GM12864 (cell line): Measurements from ENCODE around the gene RUNX2.

ENCODE experiments used
- DNase-seq: peaks from one replicate; pipeline ENCODE4 v3.0.0-alpha.2; 2011; ENCODE audit warnings: low read depth
- H3K4me3 ChIP-seq: 2 replicates; pipeline ENCODE4 v1.5.1; 2011; ENCODE audit warnings: mild to moderate bottlenecking, low read depth, low read length, control low read depth
- TF ChIP-seq, protein P1 (sequence below): IDR thresholded peaks from 2 replicates; pipeline ENCODE4 v1.5.1; 2011; ENCODE audit warnings: low read depth, mild to moderate bottlenecking, moderate library complexity, low read length, control low read depth, inconsistent platforms; ENCODE audit errors: missing control alignments

RUNX2 gene

DNA sequence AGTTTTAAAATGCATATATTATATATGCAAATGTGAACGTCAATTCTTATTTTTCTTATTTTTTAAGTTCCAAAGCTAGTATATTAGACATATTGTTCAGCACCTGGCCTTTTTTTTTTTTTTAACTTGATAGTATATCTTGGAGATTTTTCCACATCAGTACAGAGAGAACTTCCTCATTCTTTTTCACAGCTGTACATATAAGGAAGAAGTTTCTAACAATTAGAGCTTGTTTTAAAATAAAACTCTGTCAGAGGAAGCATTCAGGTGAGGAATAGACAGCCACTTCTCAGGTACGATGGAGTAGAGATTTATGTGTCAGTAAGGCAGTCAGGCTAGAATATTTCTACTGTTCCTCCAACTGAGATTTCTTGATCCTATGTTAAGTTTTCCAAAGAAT is 282.7 kb downstream of the RUNX2 start:
- no peak for DNase-seq
- H3K4me3 ChIP-seq = no peak overlapping the region
- TF ChIP-seq, protein P1, sequence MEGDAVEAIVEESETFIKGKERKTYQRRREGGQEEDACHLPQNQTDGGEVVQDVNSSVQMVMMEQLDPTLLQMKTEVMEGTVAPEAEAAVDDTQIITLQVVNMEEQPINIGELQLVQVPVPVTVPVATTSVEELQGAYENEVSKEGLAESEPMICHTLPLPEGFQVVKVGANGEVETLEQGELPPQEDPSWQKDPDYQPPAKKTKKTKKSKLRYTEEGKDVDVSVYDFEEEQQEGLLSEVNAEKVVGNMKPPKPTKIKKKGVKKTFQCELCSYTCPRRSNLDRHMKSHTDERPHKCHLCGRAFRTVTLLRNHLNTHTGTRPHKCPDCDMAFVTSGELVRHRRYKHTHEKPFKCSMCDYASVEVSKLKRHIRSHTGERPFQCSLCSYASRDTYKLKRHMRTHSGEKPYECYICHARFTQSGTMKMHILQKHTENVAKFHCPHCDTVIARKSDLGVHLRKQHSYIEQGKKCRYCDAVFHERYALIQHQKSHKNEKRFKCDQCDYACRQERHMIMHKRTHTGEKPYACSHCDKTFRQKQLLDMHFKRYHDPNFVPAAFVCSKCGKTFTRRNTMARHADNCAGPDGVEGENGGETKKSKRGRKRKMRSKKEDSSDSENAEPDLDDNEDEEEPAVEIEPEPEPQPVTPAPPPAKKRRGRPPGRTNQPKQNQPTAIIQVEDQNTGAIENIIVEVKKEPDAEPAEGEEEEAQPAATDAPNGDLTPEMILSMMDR = no peak

DNA sequence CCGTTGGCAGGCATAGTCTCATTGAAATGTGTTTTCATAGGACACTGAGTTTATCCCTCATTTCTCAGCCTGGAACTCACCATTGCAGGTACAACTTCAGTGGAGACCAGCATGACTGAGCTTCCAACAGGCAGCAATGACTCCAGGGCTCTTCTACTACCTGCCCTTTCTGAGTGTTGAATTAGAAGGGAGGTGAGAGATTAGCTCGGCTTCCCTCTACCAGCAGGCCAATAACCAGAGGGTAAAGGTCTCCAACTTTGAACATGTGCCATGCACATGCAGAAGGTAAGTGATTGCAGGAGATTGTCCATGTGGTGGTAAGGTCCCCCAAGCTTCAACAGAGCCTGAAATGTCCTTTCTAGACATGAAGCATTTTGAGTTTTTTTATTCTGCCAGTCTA is 283.4 kb downstream of the RUNX2 start:
- TF ChIP-seq, protein P1 = no peak
- no peak overlapping the region for H3K4me3 ChIP-seq
- no peak for DNase-seq

DNA sequence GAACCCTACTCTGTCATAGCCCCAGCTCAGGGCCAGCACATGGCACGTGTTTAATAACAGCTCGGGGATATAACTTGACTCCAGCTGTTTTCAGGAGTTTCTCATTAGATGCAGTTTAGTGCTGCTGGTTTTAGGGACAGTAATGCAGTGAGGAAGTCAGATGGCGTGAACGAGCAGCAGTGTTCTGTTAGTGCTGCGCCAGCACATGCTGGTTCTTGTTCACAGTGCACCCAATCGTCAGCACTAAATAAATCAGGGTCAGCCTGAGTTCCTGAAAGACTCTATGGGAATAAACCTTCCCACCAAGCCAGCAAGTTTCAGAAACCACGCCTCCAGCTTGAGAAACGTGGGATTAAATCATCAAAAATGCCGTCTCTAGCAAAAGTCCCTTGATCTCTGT is 285.5 kb downstream of the RUNX2 start:
- no peak for DNase-seq
- TF ChIP-seq, protein P1 = no peak

DNA sequence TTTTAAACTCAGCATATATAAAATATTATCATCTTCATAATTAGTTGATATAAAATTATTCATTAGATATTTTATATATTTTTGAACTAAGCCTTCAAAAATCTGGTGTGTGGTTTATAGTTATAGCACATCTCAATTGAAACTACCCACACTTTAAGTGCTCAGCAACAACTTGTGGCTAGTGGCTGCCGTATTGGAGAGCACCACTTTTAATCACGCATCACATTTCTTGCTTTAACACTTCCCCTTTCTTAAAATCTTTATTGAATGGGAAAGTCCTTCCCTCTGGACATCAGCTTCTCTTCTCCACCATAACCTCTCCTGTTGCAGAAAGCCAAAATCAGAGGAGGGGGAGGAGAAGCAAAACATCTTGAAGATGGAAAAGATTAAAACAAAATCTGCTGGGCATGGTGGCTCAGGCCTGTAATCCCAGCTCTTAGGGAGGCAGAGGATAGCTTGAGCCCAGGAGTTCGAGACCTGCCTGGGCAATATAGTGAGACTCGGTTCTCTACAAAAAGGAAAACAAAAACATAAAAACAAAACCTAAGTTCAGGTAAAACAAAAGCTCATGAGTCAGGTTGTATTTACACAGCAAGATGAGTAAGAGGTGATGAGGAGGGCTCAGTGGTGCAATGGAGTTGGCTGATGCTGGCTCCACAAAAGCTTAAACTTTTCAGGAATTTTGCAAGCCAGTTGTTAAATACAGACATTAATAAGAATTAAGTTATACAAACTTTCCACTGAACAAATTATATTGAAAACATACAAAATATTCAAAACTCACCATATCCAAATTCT is 286.6 kb downstream of the RUNX2 start:
- DNase-seq = no peak
- TF ChIP-seq, protein P1 = no peak
- H3K4me3 ChIP-seq = no peak overlapping the region

More for the DNA sequence above, 285.5 kb downstream of the RUNX2 start:
- H3K4me3 ChIP-seq = no peak overlapping the region

DNA sequence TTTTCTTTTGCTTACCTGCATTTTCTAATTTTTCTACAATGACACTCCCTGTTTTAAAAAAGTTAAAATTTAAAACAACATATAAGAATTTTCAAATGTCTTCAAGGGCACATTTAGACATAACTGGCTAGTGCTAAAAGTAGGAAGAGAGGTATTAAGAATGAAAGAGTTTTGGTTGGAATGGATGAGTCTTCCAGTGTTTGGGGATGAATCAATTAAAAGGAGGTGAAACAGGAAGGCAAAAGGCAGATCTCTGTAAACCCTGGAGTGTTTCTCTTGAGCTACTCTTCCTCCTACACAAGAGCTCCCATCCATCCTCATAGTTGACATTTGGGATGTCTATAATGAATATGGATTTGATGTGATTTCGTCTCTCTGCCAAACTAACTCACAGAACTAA is 288.1 kb downstream of the RUNX2 start:
- DNase-seq = no peak
- TF ChIP-seq, protein P1 = no peak
- H3K4me3 ChIP-seq = no peak overlapping the region

DNA sequence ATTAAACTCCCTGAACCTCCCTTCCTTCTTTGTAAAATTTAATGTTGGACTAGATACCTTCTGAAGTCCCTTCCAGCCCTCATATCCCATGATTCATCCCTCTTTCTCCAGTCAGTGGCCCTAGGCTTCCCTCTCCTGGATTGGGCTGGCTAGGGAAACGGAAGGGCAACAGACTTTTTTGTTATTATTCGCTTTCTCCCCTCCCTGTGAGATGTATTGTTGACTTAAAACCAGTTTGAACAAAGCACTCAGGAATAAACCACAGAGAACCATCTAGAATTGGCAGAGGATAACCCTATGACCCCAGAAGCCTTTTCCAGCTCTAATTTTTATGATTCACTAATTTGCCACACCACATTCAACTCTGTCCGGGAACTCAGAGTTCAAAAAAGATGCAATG is 289.3 kb downstream of the RUNX2 start:
- no peak for DNase-seq
- H3K4me3 ChIP-seq = no peak overlapping the region

More for the DNA sequence above, 289.3 kb downstream of the RUNX2 start:
- TF ChIP-seq, protein P1 = no peak
